PC-9 (cell line): ENCODE results near the gene TIGAR.

Source experiments
- CTCF ChIP-seq: fragments of 200-600 bp; sonication (generic); conservative IDR thresholded peaks from 2 replicates; pipeline ENCODE4 v1.6.1; 2017; ENCODE audit warnings: mixed run types, antibody characterized with exemption, mild to moderate bottlenecking, moderate library complexity
- EZH2 ChIP-seq: fragments of 200-600 bp; sonication (generic); IDR thresholded peaks from 2 replicates; pipeline ENCODE4 v1.8.0; 2017; ENCODE audit warnings: antibody characterized with exemption, low read depth

DNA sequence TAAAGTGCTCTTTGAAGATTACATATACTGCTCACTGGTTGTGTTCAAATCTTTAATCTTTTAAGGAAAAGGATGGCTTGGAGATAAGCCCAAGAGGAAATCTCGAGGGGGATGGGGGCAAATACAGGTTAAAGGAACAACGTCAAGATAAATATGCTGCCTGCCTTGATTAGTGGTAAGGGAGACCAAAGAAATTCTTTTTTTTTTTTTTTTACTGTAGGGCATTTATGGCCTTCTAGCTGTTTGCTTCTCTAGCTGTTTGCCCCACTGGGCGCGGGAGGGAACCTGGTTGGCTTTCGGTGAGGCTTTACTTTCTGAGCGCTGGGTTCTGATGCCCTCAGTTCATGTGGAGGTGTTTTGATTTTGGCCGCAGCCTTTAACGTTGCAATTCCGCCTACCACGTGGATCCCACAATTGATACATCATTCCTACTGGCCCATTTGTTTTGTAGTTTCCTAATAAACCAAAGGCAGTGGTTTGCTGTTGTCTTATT lies 41.8 kb upstream of the TIGAR start:
- TF ChIP-seq CTCF: no peak
- TF ChIP-seq EZH2: no peak
